DND-41 (cell line): Measurements from ENCODE around the gene STMN3.

Source experiments
- ATAC-seq: fragments of 200-7000 bp; cut with Tn5 transposase; 3 replicates; pipeline ENCODE4 v1.9.1; 2021; ENCODE audit warnings: low read depth; ENCODE audit not compliant: insufficient read depth
- DNase-seq: peaks from one replicate; pipeline ENCODE4 v3.0.0-alpha.2; 2020
- H2AFZ ChIP-seq: 2 replicates; pipeline ENCODE4 v1.6.0; 2012; ENCODE audit warnings: low read depth, low read length
- H3K27ac ChIP-seq: 2 replicates; pipeline ENCODE4 v1.5.1; 2012; ENCODE audit warnings: low read length, inconsistent platforms
- H3K27me3 ChIP-seq: fragments of 200-600 bp; sonication (generic); 2 replicates; pipeline ENCODE4 v1.6.0; 2012; ENCODE audit warnings: low read length, mild to moderate bottlenecking, inconsistent platforms; ENCODE audit not compliant: insufficient read depth, poor library complexity
- H3K36me3 ChIP-seq: 2 replicates; pipeline ENCODE4 v1.5.1; 2012; ENCODE audit warnings: low read length, inconsistent platforms; ENCODE audit not compliant: insufficient read depth
- H3K4me1 ChIP-seq: 2 replicates; pipeline ENCODE4 v1.5.1; 2012; ENCODE audit warnings: mild to moderate bottlenecking, low read length; ENCODE audit not compliant: insufficient read depth
- H3K4me2 ChIP-seq: 2 replicates; pipeline ENCODE4 v1.6.0; 2012; ENCODE audit warnings: mild to moderate bottlenecking, moderate library complexity, low read length, inconsistent platforms; ENCODE audit not compliant: insufficient read depth
- H3K4me3 ChIP-seq, 2 experiments: fragments of 200-600 bp in 1 of 2; shearing (Covaris generic) in 1 of 2; 2 replicates each; pipeline ENCODE4 v1.5.1; 2012 to 2016; ENCODE audit warnings: inconsistent platforms in 2 of 2, low read length in 2 of 2, mild to moderate bottlenecking in 2 of 2, low read depth in 1 of 2, moderate library complexity in 1 of 2
- H3K79me2 ChIP-seq: 2 replicates; pipeline ENCODE4 v1.6.0; 2012; ENCODE audit warnings: low read length, inconsistent platforms; ENCODE audit not compliant: insufficient read depth
- H3K9ac ChIP-seq: 2 replicates; pipeline ENCODE4 v1.6.0; 2012; ENCODE audit warnings: low read depth, mild to moderate bottlenecking, inconsistent platforms, low read length, moderate library complexity
- H3K9me3 ChIP-seq: 2 replicates; pipeline ENCODE4 v1.5.1; 2012; ENCODE audit warnings: low read length, moderate library complexity, mild to moderate bottlenecking, inconsistent platforms; ENCODE audit not compliant: insufficient read depth, severe bottlenecking
- H4K20me1 ChIP-seq: 2 replicates; pipeline ENCODE4 v1.6.0; 2012; ENCODE audit warnings: low read length; ENCODE audit not compliant: insufficient read depth
- CTCF ChIP-seq: IDR thresholded peaks from 2 replicates; pipeline ENCODE4 v1.5.1; 2012; ENCODE audit warnings: borderline replicate concordance, low read length, moderate library complexity, mild to moderate bottlenecking; ENCODE audit not compliant: poor library complexity, severe bottlenecking; ENCODE audit errors: extremely low read depth
- EZH2 ChIP-seq: IDR thresholded peaks from 3 replicates; pipeline ENCODE4 v1.6.1; 2012; ENCODE audit warnings: borderline replicate concordance, low read depth, mild to moderate bottlenecking, moderate library complexity, low read length, inconsistent platforms; ENCODE audit not compliant: severe bottlenecking

Gene STMN3

GRCh38 chr20:63689046-63690002 lies 36.1 kb upstream of the STMN3 start:
- H3K9me3 ChIP-seq: no peaks in the 10 kb centered on the region

GRCh38 chr20:63688228-63689045 lies 35.2 kb upstream of the STMN3 start:
- Histone ChIP-seq H3K27me3 (no peaks in the 10 kb centered on the region), H2AFZ (no peak overlapping the region), H3K4me2 (no peak overlapping the region), H3K4me1 (no peaks in the 10 kb centered on the region), H3K9ac (no peak overlapping the region), H3K27ac (no peak overlapping the region), H3K4me3 (no peak overlapping the region), H4K20me1 (peaks cover 9% of the 10 kb centered on the region), H3K79me2 (no peaks in the 10 kb centered on the region), H3K36me3 (peaks cover 14% of the 10 kb centered on the region), H3K9me3 (no peaks in the 10 kb centered on the region)
- TF ChIP-seq EZH2 (no peak), CTCF (no peak)
- ATAC-seq (no peak), DNase-seq (no peak)

More at GRCh38 chr20:63689046-63690002, 36.1 kb upstream of the STMN3 start:
- Histone ChIP-seq H4K20me1 (peaks cover 7% of the 10 kb centered on the region; the same call in 1 of the 2 replicates), H3K27me3 (no peaks in the 10 kb centered on the region), H3K9ac (no peak overlapping the region), H2AFZ (no peak overlapping the region), H3K4me3 (no peak overlapping the region), H3K4me1 (no peaks in the 10 kb centered on the region), H3K27ac (no peak overlapping the region), H3K79me2 (no peaks in the 10 kb centered on the region), H3K36me3 (peaks cover 22% of the 10 kb centered on the region), H3K4me2 (no peak overlapping the region)
- DNase-seq (no peak), ATAC-seq (no peak)
- no peak for TF ChIP-seq EZH2
- no peak for TF ChIP-seq CTCF

- H3K9ac ChIP-seq: no peak overlapping the region
- H3K27ac ChIP-seq: no peak overlapping the region
- no peaks in the 10 kb centered on the region for H3K4me1 ChIP-seq
- H2AFZ ChIP-seq: no peak overlapping the region
- no peaks in the 10 kb centered on the region for H3K27me3 ChIP-seq
- ATAC-seq (no peak), DNase-seq (no peak)
- no peaks in the 10 kb centered on the region for H3K9me3 ChIP-seq
- H3K79me2 ChIP-seq: no peaks in the 10 kb centered on the region
- TF ChIP-seq CTCF (no peak), EZH2 (no peak)
- peaks cover 19% of the 10 kb centered on the region for H3K36me3 ChIP-seq
- H3K4me2 ChIP-seq: no peak overlapping the region
- no peak overlapping the region for H3K4me3 ChIP-seq
- H4K20me1 ChIP-seq: peaks cover 14% of the 10 kb centered on the region
Observed at GRCh38 chr20:63687419-63688178, 34.4 kb upstream of the STMN3 start.
